ENCODE results near the gene GPR153. TPM values are rescaled to one million over a fixed set of nuclear protein-coding genes. Genes with fewer than 3 reads are reported as not detected.

Gene GPR153
- polyA plus RNA-seq, 1 of the 3 experiments (the other 2 are of a cell fraction) = 6.6 TPM

- no peak for TF ChIP-seq SMC3 (IDR thresholded peaks at IDR 0.05; ENCODE audit: low read depth, low read length)
- TF ChIP-seq EP300 (IDR thresholded peaks at IDR 0.05; ENCODE audit: borderline replicate concordance in 1 of 2, low read depth in 1 of 2, low read length in 1 of 2) = no peak
Observed at GRCh38 chr1:6285336-6285735, 24.4 kb upstream of the GPR153 start (continued).

GRCh38 chr1:6282577-6283270 is 21.8 kb upstream of the GPR153 start:
- WGBS (ENCODE audit: low lambda C conversion rate) = 95% methylated on average over 17 of the region's 17 CpGs
- no peak overlapping the region for H3K27ac ChIP-seq (ENCODE audit: low read depth in 2 of 2, low read length in 1 of 2)
- no peak overlapping the region for H3K4me3 ChIP-seq (ENCODE audit: low read depth in 2 of 2, low read length in 1 of 2)
- no peaks in the 10 kb centered on the region for H3K9me3 ChIP-seq
- no peak for DNase-seq
- ChIA-PET POLR2A (no interaction called here), CTCF (interaction anchor here (5.5 kb wide), 1 partner anchor 36 kb away, joined by 32 read pairs; no protein-coding TSS in a partner anchor)
- H3K9me2 ChIP-seq = no peaks in the 10 kb centered on the region
- H3K27me3 ChIP-seq (ENCODE audit: insufficient read depth) = no peaks in the 10 kb centered on the region
- H3K9ac ChIP-seq = no peak overlapping the region
- no peak for TF ChIP-seq POLR2AphosphoS5 (IDR thresholded peaks at IDR 0.05; ENCODE audit: low read depth, low read length)
- TF ChIP-seq SIN3A (IDR thresholded peaks at IDR 0.05; ENCODE audit: borderline replicate concordance, low read depth, low read length) = no peak
- no peak for TF ChIP-seq FOSL2 (IDR thresholded peaks at IDR 0.05; ENCODE audit: borderline replicate concordance, low read depth)
- no peak for TF ChIP-seq USF2 (IDR thresholded peaks at IDR 0.05; ENCODE audit: borderline replicate concordance, low read depth, low read length)
- no peak for TF ChIP-seq PBX3 (IDR thresholded peaks at IDR 0.05)
- TF ChIP-seq MAX (IDR thresholded peaks at IDR 0.05; ENCODE audit: low read depth) = no peak
- no peak for TF ChIP-seq GABPA (IDR thresholded peaks at IDR 0.05; ENCODE audit: low read depth)
- no peak for TF ChIP-seq EZH2phosphoT487 (IDR thresholded peaks at IDR 0.05; ENCODE audit: borderline replicate concordance, low read depth)
- TF ChIP-seq NFIC (IDR thresholded peaks at IDR 0.05; ENCODE audit: borderline replicate concordance) = no peak
- TF ChIP-seq USF1 (IDR thresholded peaks at IDR 0.05; ENCODE audit: borderline replicate concordance, low read depth) = no peak
- no peak for TF ChIP-seq YY1 (IDR thresholded peaks at IDR 0.05; ENCODE audit: low read depth)
- TF ChIP-seq MXI1 (IDR thresholded peaks at IDR 0.05; ENCODE audit: low read depth, low read length) = no peak
- TF ChIP-seq SMC3 (IDR thresholded peaks at IDR 0.05; ENCODE audit: low read depth, low read length) = no peak
- TF ChIP-seq IRF3 (IDR thresholded peaks at IDR 0.05; ENCODE audit: low read depth, low read length) = no peak
- H3F3A ChIP-seq (replicated peaks; ENCODE audit: insufficient read depth) = no peaks in the 10 kb centered on the region
- H4K20me1 ChIP-seq (ENCODE audit: insufficient read depth) = no peaks in the 10 kb centered on the region
- no peak overlapping the region for H3K4me2 ChIP-seq
- H3K79me2 ChIP-seq (ENCODE audit: insufficient read depth) = no peaks in the 10 kb centered on the region
- no peak overlapping the region for H2AFZ ChIP-seq (ENCODE audit: low read depth)
- no peaks in the 10 kb centered on the region for H3K4me1 ChIP-seq (ENCODE audit: control insufficient read depth in 1 of 2, insufficient read depth in 2 of 2, low read depth in 1 of 2, low read length in 1 of 2)
- H3K36me3 ChIP-seq (replicated peaks in 1 of 2; ENCODE audit: control insufficient read depth in 1 of 2, insufficient read depth in 2 of 2, low read length in 1 of 2) = peaks cover 0 to 12% of the 10 kb centered on the region in 2 experiments

All from SK-N-SH (cell line).